ENCODE results near the gene CHD6.

DNA sequence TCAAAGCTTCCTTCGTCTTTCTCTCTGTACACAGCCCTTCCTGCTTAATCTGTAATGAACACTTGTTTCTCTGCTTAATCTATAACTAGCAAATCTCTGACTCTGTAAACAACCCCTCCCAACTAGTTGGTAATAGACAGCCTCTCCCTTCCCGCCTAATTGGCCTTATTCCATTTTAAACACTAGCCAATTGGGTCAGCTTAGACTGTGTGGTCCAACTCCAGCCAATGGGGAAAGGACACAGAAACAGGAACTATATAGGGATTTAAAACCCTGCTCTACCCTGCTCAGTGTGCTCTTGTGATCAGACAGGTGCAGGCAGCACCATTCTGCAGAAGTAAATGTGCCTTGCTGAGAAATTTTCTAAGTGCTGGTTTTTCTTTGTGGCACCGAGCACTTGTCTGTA is 18.5 kb downstream of the CHD6 start:
- TF ChIP-seq, protein P1, sequence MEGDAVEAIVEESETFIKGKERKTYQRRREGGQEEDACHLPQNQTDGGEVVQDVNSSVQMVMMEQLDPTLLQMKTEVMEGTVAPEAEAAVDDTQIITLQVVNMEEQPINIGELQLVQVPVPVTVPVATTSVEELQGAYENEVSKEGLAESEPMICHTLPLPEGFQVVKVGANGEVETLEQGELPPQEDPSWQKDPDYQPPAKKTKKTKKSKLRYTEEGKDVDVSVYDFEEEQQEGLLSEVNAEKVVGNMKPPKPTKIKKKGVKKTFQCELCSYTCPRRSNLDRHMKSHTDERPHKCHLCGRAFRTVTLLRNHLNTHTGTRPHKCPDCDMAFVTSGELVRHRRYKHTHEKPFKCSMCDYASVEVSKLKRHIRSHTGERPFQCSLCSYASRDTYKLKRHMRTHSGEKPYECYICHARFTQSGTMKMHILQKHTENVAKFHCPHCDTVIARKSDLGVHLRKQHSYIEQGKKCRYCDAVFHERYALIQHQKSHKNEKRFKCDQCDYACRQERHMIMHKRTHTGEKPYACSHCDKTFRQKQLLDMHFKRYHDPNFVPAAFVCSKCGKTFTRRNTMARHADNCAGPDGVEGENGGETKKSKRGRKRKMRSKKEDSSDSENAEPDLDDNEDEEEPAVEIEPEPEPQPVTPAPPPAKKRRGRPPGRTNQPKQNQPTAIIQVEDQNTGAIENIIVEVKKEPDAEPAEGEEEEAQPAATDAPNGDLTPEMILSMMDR (IDR thresholded peaks at IDR 0.05; ENCODE audit: low read length), result no peak
- TF ChIP-seq EZH2 (IDR thresholded peaks at IDR 0.05; ENCODE audit: borderline replicate concordance, low read length), result no peak

All from OCI-LY1 (cell line).